RKO (cell line): Measurements from ENCODE around the gene GAREM1.

ENCODE experiments used
- DNase-seq: peaks from one replicate; pipeline ENCODE4 v3.0.0-alpha.2; 2016; ENCODE audit warnings: low spot score

The GAREM1 gene

GRCh38 chr18:32459361-32460101 lies 11.2 kb downstream of the GAREM1 start:
- no peak for DNase-seq

- DNase-seq, result no peak
Measured at GRCh38 chr18:32455361-32455760, 15.3 kb downstream of the GAREM1 start.

- DNase-seq, result no peak
Measured at GRCh38 chr18:32454593-32454992, 16.1 kb downstream of the GAREM1 start.

- DNase-seq, result no peak
Measured at GRCh38 chr18:32450874-32451273, 19.8 kb downstream of the GAREM1 start.

- no peak for DNase-seq
Measured at GRCh38 chr18:32450026-32450691, 20.5 kb downstream of the GAREM1 start.

- DNase-seq, result no peak
Measured at GRCh38 chr18:32446780-32447179, 23.9 kb downstream of the GAREM1 start.

- no peak for DNase-seq
Measured at GRCh38 chr18:32445846-32446245, 24.8 kb downstream of the GAREM1 start.

- no peak for DNase-seq
Measured at GRCh38 chr18:32443706-32444215, 26.9 kb downstream of the GAREM1 start.

GRCh38 chr18:32443033-32443705 lies 27.5 kb downstream of the GAREM1 start:
- no peak for DNase-seq

- no peak for DNase-seq
Measured at GRCh38 chr18:32442575-32442974, 28.1 kb downstream of the GAREM1 start.

GRCh38 chr18:32441533-32441932 lies 29.1 kb downstream of the GAREM1 start:
- no peak for DNase-seq

- DNase-seq, result no peak
Measured at GRCh38 chr18:32440518-32440917, 30.2 kb downstream of the GAREM1 start.

- DNase-seq, result peak; percentile 11
Measured at GRCh38 chr18:32439802-32440201, 30.9 kb downstream of the GAREM1 start.

GRCh38 chr18:32439241-32439640 lies 31.4 kb downstream of the GAREM1 start:
- DNase-seq, result no peak

GRCh38 chr18:32438173-32438572 lies 32.5 kb downstream of the GAREM1 start:
- no peak for DNase-seq

- no peak for DNase-seq
Measured at GRCh38 chr18:32437100-32437834, 33.4 kb downstream of the GAREM1 start.

- DNase-seq, result no peak
Measured at GRCh38 chr18:32435631-32436500, 34.8 kb downstream of the GAREM1 start.

- no peak for DNase-seq
Measured at GRCh38 chr18:32431753-32432152, 38.9 kb downstream of the GAREM1 start.

GRCh38 chr18:32429402-32429801 lies 41.3 kb downstream of the GAREM1 start:
- no peak for DNase-seq

- DNase-seq, result no peak
Measured at GRCh38 chr18:32427084-32427900, 43.4 kb downstream of the GAREM1 start.
